IMR-90 (cell line): ENCODE results near the gene DSCAM. TPM values are rescaled to one million over a fixed set of nuclear protein-coding genes. Genes with fewer than 3 reads are reported as not detected.

Experiments used
- ATAC-seq: fragments of 200-7000 bp; cut with Tn5 transposase; 2 replicates; pipeline ENCODE4 v1.9.1; 2020; ENCODE audit warnings: low read depth, mild to moderate bottlenecking, moderate library complexity
- BruUV-seq: library from RNA; stranded (reverse); fragments of 400-500 nt; replicated peaks from 2 replicates; lab custom pipeline; 2021; lab: Mats Ljungman, UMichigan
- CTCF ChIA-PET: fragments of 300-600 bp; formaldehyde crosslinking; extraction: SDS; loops from one replicate; lab custom pipeline; 2021; ENCODE audit warnings: antibody characterized with exemption; lab: Yijun Ruan, JAX
- POLR2A ChIA-PET: fragments of 300-600 bp; sonication (Branson Sonifier 250); formaldehyde crosslinking; loops from one replicate; lab custom pipeline; 2022; ENCODE audit warnings: antibody characterized with exemption; ENCODE audit not compliant: unreplicated experiment; lab: Charles Lee
- DNase-seq: peaks from one replicate; pipeline ENCODE4 v3.0.0; 2013
- H2AFZ ChIP-seq: replicated peaks from 2 replicates; pipeline ENCODE3; 2013; ENCODE audit warnings: low read length, mild to moderate bottlenecking; ENCODE audit not compliant: poor library complexity
- H2AK5ac ChIP-seq: 2 replicates; pipeline ENCODE4 v1.6.1; 2013; ENCODE audit warnings: low read depth, low read length, inconsistent platforms
- H2AK9ac ChIP-seq: replicated peaks from 2 replicates; pipeline ENCODE3; 2013; ENCODE audit warnings: mild to moderate bottlenecking, low read depth, low read length, moderate library complexity; ENCODE audit not compliant: poor library complexity
- H2BK120ac ChIP-seq: 2 replicates; pipeline ENCODE4 v1.6.1; 2013; ENCODE audit warnings: low read depth, low read length, inconsistent platforms
- H2BK15ac ChIP-seq: 3 replicates; pipeline ENCODE4 v1.6.1; 2013; ENCODE audit warnings: low read depth, low read length, inconsistent platforms
- H2BK20ac ChIP-seq: 2 replicates; pipeline ENCODE4 v1.6.1; 2013; ENCODE audit warnings: low read depth, mild to moderate bottlenecking, inconsistent platforms, low read length, moderate library complexity
- H2BK5ac ChIP-seq: 2 replicates; pipeline ENCODE4 v1.6.1; 2013; ENCODE audit warnings: mild to moderate bottlenecking, low read depth, low read length, inconsistent platforms; ENCODE audit not compliant: poor library complexity, severe bottlenecking
- H3K14ac ChIP-seq: replicated peaks from 2 replicates; pipeline ENCODE4 v1.6.1; 2013; ENCODE audit warnings: low read depth, low read length, inconsistent platforms
- H3K18ac ChIP-seq: 2 replicates; pipeline ENCODE4 v1.6.1; 2013; ENCODE audit warnings: low read depth, low read length, control low read depth
- H3K23ac ChIP-seq: 2 replicates; pipeline ENCODE4 v1.6.1; 2013; ENCODE audit warnings: low read depth, low read length, inconsistent platforms
- H3K27ac ChIP-seq: 2 replicates; pipeline ENCODE4 v1.5.1; 2013; ENCODE audit warnings: mild to moderate bottlenecking, control low read depth, low read length; ENCODE audit not compliant: insufficient read depth
- H3K27me3 ChIP-seq: 2 replicates; pipeline ENCODE4 v1.6.1; 2013; ENCODE audit warnings: low read length; ENCODE audit not compliant: control insufficient read depth, insufficient read depth
- H3K36me3 ChIP-seq: 2 replicates; pipeline ENCODE4 v1.6.1; 2013; ENCODE audit warnings: low read length, mixed read lengths; ENCODE audit not compliant: control insufficient read depth, insufficient read depth
- H3K4ac ChIP-seq: 2 replicates; pipeline ENCODE4 v1.6.1; 2013; ENCODE audit warnings: low read depth, low read length, inconsistent platforms
- H3K4me1 ChIP-seq: 2 replicates; pipeline ENCODE4 v1.6.1; 2013; ENCODE audit warnings: low read length, mixed read lengths; ENCODE audit not compliant: control insufficient read depth, insufficient read depth
- H3K4me2 ChIP-seq: 2 replicates; pipeline ENCODE4 v1.6.1; 2013; ENCODE audit warnings: low read depth, mild to moderate bottlenecking, control low read depth, low read length, moderate library complexity
- H3K4me3 ChIP-seq: 2 replicates; pipeline ENCODE4 v1.5.1; 2013; ENCODE audit warnings: low read depth, mild to moderate bottlenecking, control low read depth, low read length, moderate library complexity; ENCODE audit not compliant: insufficient read depth
- H3K56ac ChIP-seq: 2 replicates; pipeline ENCODE4 v1.6.1; 2013; ENCODE audit warnings: low read length, inconsistent platforms; ENCODE audit not compliant: insufficient read depth; ENCODE audit errors: extremely low read depth
- H3K79me1 ChIP-seq, 2 experiments: 2 replicates each; pipeline ENCODE4 v1.6.1; 2013; ENCODE audit warnings: low read length in 2 of 2, inconsistent platforms in 1 of 2, low read depth in 1 of 2
- H3K9ac ChIP-seq: 2 replicates; pipeline ENCODE4 v1.6.1; 2013; ENCODE audit warnings: low read depth, low read length, control low read depth
- H3K9me1 ChIP-seq: 2 replicates; pipeline ENCODE4 v1.6.1; 2013; ENCODE audit warnings: low read length, inconsistent platforms; ENCODE audit not compliant: insufficient read depth
- H3K9me3 ChIP-seq: 2 replicates; pipeline ENCODE4 v1.6.1; 2013; ENCODE audit warnings: low read length; ENCODE audit not compliant: control insufficient read depth, insufficient read depth
- H4K20me1 ChIP-seq: 2 replicates; pipeline ENCODE4 v1.6.1; 2013; ENCODE audit warnings: low read length, inconsistent platforms; ENCODE audit not compliant: insufficient read depth
- H4K5ac ChIP-seq: 2 replicates; pipeline ENCODE4 v1.6.1; 2013; ENCODE audit warnings: mild to moderate bottlenecking, low read depth, low read length, control low read depth
- H4K8ac ChIP-seq, 2 experiments: 2 replicates each; pipeline ENCODE4 v1.6.1; 2013; ENCODE audit warnings: low read depth in 2 of 2, low read length in 2 of 2, control low read depth in 1 of 2, inconsistent platforms in 1 of 2
- H4K91ac ChIP-seq: 2 replicates; pipeline ENCODE4 v1.6.1; 2013; ENCODE audit warnings: low read depth, low read length, inconsistent platforms; ENCODE audit not compliant: insufficient read depth
- CEBPB ChIP-seq: IDR thresholded peaks from 2 replicates; pipeline ENCODE4 v1.6.1; 2012; ENCODE audit warnings: low read depth, low read length, improper control_type of control experiment
- CHD1 ChIP-seq: IDR thresholded peaks from 2 replicates; pipeline ENCODE4 v1.6.1; 2012; ENCODE audit warnings: low read depth, low read length, improper control_type of control experiment
- FOS ChIP-seq: fragments of 150-350 bp; IDR thresholded peaks from 2 replicates; pipeline ENCODE4 v1.6.1; 2016; ENCODE audit warnings: low read depth, low read length
- MAFK ChIP-seq: IDR thresholded peaks from 2 replicates; pipeline ENCODE4 v1.6.1; 2012; ENCODE audit warnings: low read depth, low read length, improper control_type of control experiment
- MAZ ChIP-seq: IDR thresholded peaks from 2 replicates; pipeline ENCODE4 v1.6.1; 2012; ENCODE audit warnings: low read depth, mild to moderate bottlenecking, low read length, improper control_type of control experiment, moderate library complexity, borderline replicate concordance
- POLR2A ChIP-seq: IDR thresholded peaks from 2 replicates; pipeline ENCODE4 v1.6.1; 2012; ENCODE audit warnings: mild to moderate bottlenecking, low read depth, low read length
- RAD21 ChIP-seq: IDR thresholded peaks from 2 replicates; pipeline ENCODE4 v1.6.1; 2012; ENCODE audit warnings: low read length, improper control_type of control experiment
- RCOR1 ChIP-seq: IDR thresholded peaks from 2 replicates; pipeline ENCODE4 v1.6.1; 2012; ENCODE audit warnings: mild to moderate bottlenecking, low read length, improper control_type of control experiment; ENCODE audit not compliant: insufficient replicate concordance
- RFX5 ChIP-seq: IDR thresholded peaks from 2 replicates; pipeline ENCODE4 v1.8.0; 2012; ENCODE audit warnings: low read depth, mild to moderate bottlenecking, low read length, moderate library complexity
- dilution Hi-C: fragments of 300-500 bp; cut with HindIII; formaldehyde crosslinking; loops from one replicate; pipeline ENCODE4 v1.14.3; 2018; ENCODE audit warnings: low sequenced_read_pairs; ENCODE audit not compliant: unreplicated experiment
- in situ Hi-C: fragments of 300-500 bp; cut with MboI; formaldehyde crosslinking; loops from 3 replicates; pipeline ENCODE4 v1.14.3; 2019; ENCODE audit warnings: low sequenced_read_pairs, inconsistent platforms, mixed read lengths
- intact Hi-C: fragments of 100-400 bp; cut with micrococcal nuclease; formaldehyde crosslinking; loops from 2 replicates; pipeline ENCODE4 v1.10.0; 2022
- polyA plus RNA-seq, 3 experiments: library from polyadenylated mRNA; depleted of rRNA; stranded (reverse); fragments of >200 nt; gene quantifications; 2 replicates each; pipeline ENCODE4 v1.2.3, GENCODE V29; 2012; ENCODE audit warnings: low replicate concordance in 1 of 3
- total RNA-seq: library from RNA; depleted of rRNA; stranded (reverse); fragments of >200 nt; gene quantifications from 2 replicates; pipeline ENCODE4 v1.2.3, GENCODE V29; 2012
- TF ChIP-seq, protein P1 (sequence below): conservative IDR thresholded peaks from 2 replicates; pipeline ENCODE4 v1.5.1; 2012; ENCODE audit warnings: mild to moderate bottlenecking, low read depth, low read length, improper control_type of control experiment

DSCAM gene
- total and polyA plus RNA-seq, 2 of the 4 experiments (the other 2 are of a cell fraction): under 0.01 to 0.02 TPM

DNA sequence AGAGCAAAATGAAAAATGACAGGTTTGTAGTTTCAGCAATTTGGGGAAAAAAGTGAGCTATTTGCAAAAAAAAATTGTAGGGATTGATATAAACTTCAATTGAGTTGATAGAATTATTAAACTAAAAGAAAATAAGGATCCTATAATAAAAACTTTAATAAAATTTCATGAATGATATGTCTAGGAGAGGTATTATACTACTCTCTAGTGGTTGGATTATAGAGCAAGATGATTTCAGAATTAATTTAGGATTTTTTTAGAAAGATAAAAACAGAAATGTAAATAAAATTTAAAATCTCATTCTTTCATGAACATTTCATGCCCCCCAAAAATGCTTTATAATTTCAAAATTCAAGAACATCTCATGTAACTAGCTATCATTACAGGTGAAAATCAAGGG, 430.4 kb downstream of the DSCAM start:
- no peak overlapping the region for H3K23ac ChIP-seq
- no peak overlapping the region for H4K8ac ChIP-seq
- no peak overlapping the region for H2AK5ac ChIP-seq
- H2AK9ac ChIP-seq: no peak overlapping the region
- ATAC-seq: no peak
- H2BK120ac ChIP-seq: no peak overlapping the region
- no peaks in the 10 kb centered on the region for H3K4me1 ChIP-seq
- H3K27me3 ChIP-seq: no peaks in the 10 kb centered on the region
- no peaks in the 10 kb centered on the region for H4K20me1 ChIP-seq
- no peak overlapping the region for H3K4me3 ChIP-seq
- H3K36me3 ChIP-seq: no peaks in the 10 kb centered on the region
- H2AFZ ChIP-seq: no peak overlapping the region
- no TSS peak for BruUV-seq
- no peak overlapping the region for H4K91ac ChIP-seq
- ChIA-PET CTCF (no interaction called here), POLR2A (no interaction called here)
- H3K14ac ChIP-seq: no peak overlapping the region
- no peaks in the 10 kb centered on the region for H3K79me1 ChIP-seq
- dilution Hi-C loops (no loop called here), in situ Hi-C loops (no loop called here), intact Hi-C loops (no loop called here)
- H2BK5ac ChIP-seq: no peak overlapping the region
- TF ChIP-seq POLR2A: no peak
- no peak for TF ChIP-seq RCOR1
- no peak for TF ChIP-seq CHD1
- TF ChIP-seq, protein P1, sequence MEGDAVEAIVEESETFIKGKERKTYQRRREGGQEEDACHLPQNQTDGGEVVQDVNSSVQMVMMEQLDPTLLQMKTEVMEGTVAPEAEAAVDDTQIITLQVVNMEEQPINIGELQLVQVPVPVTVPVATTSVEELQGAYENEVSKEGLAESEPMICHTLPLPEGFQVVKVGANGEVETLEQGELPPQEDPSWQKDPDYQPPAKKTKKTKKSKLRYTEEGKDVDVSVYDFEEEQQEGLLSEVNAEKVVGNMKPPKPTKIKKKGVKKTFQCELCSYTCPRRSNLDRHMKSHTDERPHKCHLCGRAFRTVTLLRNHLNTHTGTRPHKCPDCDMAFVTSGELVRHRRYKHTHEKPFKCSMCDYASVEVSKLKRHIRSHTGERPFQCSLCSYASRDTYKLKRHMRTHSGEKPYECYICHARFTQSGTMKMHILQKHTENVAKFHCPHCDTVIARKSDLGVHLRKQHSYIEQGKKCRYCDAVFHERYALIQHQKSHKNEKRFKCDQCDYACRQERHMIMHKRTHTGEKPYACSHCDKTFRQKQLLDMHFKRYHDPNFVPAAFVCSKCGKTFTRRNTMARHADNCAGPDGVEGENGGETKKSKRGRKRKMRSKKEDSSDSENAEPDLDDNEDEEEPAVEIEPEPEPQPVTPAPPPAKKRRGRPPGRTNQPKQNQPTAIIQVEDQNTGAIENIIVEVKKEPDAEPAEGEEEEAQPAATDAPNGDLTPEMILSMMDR: no peak
- TF ChIP-seq RAD21: no peak
- TF ChIP-seq MAZ: no peak
- TF ChIP-seq RFX5: no peak
- TF ChIP-seq MAFK: no peak
- no peak for TF ChIP-seq FOS
- no peak for TF ChIP-seq CEBPB
- peaks cover 5% of the 10 kb centered on the region; the same call in 1 of the 2 replicates for H3K9me3 ChIP-seq
- no peaks in the 10 kb centered on the region for H3K9me1 ChIP-seq
- no peak overlapping the region for H3K56ac ChIP-seq
- H3K18ac ChIP-seq: no peak overlapping the region
- no peak overlapping the region for H4K5ac ChIP-seq
- no peak overlapping the region for H2BK15ac ChIP-seq
- H3K27ac ChIP-seq: no peak overlapping the region
- no peak overlapping the region for H3K4ac ChIP-seq
- no peak overlapping the region for H3K9ac ChIP-seq
- DNase-seq: no peak
- H2BK20ac ChIP-seq: no peak overlapping the region
- H3K4me2 ChIP-seq: no peak overlapping the region
